EH (cell line): ENCODE measurements around the gene CRTC1.
A peak's percentile ranks its signal among the peaks of the same experiment; 100 is the strongest.

Source experiments
- DNase-seq: peaks from one replicate; pipeline ENCODE4 v3.0.0-alpha.2; 2015; ENCODE audit warnings: low read depth

Gene CRTC1, protein sequence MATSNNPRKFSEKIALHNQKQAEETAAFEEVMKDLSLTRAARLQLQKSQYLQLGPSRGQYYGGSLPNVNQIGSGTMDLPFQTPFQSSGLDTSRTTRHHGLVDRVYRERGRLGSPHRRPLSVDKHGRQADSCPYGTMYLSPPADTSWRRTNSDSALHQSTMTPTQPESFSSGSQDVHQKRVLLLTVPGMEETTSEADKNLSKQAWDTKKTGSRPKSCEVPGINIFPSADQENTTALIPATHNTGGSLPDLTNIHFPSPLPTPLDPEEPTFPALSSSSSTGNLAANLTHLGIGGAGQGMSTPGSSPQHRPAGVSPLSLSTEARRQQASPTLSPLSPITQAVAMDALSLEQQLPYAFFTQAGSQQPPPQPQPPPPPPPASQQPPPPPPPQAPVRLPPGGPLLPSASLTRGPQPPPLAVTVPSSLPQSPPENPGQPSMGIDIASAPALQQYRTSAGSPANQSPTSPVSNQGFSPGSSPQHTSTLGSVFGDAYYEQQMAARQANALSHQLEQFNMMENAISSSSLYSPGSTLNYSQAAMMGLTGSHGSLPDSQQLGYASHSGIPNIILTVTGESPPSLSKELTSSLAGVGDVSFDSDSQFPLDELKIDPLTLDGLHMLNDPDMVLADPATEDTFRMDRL

DNA sequence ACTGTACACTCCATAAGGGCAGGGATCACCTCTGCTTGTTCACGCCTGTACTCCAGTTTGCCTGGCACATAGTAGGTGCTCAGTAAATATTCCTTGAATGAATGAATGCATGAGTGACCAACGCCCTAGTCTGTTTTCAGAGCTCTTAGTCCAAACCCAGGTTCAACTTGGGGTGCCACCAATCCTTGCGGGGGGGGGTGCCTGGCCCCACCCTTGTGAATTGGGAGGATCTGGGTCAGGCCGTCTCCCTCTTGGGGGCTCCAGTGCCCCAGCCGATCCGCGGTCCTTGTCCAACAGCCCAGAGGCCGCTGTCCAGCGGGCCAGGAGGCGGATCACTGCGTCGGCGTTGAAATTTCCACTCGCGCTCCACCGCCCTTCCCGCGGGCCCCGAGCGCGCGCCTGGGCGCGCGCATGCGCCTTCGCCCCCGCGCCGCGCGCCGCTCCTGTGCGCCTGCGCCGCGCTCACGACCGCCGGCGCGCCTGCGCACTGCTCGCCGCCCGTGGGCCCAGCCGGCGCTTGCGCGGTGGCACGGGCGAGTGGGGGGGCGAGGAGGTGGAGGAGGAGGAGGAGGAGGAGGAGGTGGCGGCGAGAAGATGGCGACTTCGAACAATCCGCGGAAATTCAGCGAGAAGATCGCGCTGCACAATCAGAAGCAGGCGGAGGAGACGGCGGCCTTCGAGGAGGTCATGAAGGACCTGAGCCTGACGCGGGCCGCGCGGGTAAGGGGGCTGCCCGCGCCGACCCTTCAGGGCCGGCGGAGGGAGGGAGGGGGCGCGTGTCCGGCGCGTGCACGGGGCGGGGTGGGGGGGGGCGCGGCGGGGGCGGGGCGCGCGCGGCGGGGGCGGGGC lies at the start of gene CRTC1:
TSS of gene CRTC1 (plus strand) at position 572 of the 849 bp plus-strand sequence. CDS start at position 595, 23 bp downstream.
- peak; percentile 88 for DNase-seq

DNA sequence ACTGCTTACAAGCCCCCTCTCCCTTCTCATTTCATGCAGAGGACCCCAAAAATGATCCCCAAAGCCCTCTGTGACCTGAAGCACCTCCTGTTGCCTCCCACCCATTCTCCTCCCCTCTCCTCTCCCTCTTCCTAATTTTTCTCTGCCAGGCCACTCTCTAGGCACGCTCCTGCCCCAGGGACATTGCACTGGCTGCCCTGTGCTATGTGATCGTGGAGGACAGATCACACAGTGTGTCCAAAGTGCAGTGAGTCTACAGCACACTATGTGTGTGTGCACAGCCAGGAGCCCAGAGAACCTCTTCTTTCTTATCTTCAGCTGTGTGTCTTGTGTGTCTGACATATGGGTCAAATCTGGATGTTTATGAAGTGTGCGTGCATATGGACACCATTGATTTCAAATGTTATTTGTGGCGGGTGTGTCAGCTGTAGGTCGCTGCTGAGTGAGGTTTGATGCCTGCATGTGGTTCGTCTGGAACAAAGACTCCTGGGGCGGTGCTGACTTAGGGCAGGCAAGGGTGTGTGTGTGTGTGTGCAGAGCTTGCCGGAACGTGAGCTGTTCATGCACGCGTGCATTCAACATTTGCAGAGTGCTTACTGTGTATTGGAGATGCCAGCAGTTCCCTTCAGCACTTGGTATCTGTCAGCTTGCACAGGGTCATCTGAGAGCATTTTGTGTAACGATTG lies 48.7 kb upstream of the CRTC1 start:
- DNase-seq: peak; percentile 34

DNA sequence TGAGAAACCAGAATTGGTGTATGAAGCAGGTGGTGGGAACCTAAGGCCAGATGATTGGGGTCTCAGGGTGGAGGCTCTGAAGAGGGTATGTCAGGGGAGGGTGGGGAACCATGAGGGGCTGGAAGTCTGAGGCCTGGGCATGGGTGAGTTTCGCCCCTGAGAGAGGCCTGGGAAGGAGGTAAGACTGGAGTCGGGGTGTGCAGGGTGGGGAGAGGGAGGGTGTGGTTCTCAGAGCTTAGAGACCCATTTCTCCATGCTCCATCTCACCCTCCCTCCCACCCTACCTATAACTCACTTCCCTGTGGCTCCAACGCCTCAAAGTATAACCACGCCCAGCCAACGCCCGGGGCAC lies 47.7 kb upstream of the CRTC1 start:
- DNase-seq: no peak

DNA sequence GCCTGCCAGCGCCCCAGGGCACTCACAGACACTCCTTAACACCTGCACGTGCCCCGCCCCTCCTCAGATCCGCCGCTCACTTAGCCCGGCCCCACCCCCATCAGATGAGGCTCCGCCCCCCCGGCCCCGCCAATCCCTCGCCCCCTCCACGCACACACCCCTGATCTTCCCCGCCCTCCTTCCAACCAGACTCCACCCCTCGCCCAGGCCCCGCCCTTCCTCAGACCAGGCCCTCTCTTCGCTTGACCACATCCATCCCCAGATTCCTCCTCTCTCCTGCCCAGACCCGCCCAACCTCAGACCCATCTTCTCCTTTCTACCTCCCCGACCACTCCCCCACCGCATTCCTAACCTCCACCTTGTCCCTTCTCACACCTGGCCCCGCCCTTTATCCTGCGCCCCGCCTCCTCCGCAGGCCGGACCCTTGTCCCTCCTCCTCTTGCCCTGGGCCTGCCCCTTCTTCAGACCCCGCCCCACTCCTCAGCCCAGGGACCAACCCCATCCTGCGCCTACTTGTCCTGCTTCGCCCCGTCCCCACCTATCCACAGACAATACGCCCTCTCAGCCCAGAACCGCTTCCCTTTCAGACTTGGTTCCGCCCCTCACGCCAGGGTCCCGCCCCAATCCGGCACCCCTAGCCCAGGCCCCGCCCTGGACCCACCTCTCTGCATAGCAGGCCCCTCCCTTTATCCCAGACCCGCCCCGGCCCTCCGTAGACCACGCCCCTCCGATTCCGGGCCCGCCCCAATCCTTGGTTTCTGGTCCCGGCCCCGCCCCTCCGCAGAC lies 47.1 kb upstream of the CRTC1 start:
- peak; percentile 95 for DNase-seq

DNA sequence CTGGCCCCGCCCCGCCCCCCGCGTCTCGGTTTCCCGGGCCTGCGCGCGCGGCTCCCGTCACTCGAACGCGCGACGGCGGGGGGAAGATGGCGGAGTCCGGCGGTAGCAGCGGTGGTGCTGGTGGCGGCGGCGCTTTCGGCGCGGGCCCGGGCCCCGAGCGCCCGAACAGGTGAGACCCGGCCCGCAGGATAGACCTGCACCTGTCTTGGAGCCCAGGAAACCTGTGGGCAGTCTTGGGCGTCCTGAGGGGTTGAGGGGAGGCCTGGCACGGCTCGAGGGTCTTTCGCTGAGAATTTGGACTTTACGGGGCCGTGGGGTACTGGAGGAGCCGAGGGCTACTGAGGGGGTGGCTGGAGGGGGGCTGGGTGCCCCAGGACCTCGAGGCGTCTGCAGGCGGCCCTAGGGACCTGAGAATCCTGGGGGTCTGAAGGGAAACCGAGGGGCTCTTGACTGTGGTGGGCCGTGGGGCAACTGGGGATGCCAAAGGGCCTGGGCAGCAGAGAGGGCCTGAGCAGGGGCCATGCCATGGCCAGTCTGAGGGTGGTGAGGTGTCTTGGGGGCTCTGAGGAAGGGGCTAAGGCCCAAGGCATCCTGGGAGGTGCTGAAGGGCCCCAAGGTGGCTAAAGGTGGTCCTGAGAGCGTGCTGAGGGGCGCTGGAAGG lies 46.4 kb upstream of the CRTC1 start, which contains the start of gene KLHL26:
TSS of gene KLHL26 (plus strand) at position 60 of the 661 bp plus-strand sequence. CDS start at position 87, 27 bp downstream.
- DNase-seq: no peak

DNA sequence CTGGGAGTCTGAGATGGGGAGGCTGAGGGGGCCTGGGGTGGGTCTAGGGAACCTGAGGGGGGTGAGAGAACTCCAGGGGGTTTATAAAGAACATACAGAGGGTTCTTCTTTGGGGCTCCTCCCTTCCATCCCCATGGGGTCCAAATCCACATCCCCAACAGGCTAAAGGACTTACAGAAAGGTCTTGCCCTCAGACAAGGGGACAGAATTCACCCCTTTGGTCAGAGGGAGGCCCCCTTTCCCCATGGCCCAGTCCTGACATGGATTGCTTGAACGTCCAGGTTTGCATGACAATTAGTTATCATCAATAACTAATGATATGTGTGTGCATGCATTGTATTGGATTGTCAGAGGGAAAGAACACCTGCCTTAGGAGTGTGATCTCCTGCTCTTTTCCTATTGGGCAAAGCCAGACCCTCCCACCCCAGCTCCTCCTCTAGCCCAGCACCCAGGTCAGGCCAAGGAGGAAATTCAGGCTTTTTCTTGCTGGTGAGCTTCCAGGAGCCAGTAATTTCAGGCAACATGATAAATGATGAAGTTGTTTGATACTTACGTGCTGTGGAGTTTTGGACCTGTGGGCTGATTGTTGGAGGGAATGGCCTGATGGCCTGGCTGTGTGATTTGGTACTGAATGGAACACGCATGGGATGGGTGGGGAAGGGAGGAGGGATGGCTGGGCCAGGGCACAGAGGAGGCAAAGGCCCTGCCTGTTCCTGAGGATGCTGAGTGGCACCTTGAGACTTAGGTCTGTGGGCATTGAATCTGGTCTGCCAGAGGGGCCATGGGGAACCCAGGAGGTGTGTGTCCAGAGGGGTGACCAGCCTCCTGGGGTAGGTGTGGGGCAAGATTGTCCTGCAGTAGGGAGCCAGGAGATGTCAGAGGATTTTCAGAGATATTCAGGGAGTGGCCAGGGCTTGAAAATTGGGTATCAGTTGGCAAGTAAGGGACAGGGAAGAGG lies 45.5 kb upstream of the CRTC1 start:
- no peak for DNase-seq

DNA sequence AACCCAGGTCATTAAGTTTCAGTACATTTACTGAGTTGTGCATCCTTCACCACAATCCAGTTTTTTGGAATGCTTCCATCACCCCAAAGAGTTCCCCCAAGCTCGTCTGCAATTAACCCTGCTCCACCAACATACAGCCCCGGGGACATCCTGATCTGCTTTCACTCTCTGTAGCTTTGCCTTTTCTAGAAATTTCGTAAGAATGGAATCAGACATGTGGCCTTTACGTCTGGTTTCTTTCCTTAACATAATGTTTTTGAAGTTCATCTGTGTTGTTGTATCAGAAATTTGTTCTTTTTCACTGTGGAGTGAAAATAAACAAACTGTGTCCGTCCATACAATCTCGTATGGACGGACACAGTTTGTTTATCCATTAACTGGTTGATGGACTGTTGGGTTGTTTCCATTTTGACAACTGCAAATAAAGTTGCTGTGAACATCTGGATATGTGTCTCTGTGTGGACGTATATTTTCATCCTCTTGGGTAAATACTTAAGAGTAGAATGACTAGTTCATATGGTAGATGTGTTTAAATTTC lies 43.7 kb upstream of the CRTC1 start:
- DNase-seq: no peak

DNA sequence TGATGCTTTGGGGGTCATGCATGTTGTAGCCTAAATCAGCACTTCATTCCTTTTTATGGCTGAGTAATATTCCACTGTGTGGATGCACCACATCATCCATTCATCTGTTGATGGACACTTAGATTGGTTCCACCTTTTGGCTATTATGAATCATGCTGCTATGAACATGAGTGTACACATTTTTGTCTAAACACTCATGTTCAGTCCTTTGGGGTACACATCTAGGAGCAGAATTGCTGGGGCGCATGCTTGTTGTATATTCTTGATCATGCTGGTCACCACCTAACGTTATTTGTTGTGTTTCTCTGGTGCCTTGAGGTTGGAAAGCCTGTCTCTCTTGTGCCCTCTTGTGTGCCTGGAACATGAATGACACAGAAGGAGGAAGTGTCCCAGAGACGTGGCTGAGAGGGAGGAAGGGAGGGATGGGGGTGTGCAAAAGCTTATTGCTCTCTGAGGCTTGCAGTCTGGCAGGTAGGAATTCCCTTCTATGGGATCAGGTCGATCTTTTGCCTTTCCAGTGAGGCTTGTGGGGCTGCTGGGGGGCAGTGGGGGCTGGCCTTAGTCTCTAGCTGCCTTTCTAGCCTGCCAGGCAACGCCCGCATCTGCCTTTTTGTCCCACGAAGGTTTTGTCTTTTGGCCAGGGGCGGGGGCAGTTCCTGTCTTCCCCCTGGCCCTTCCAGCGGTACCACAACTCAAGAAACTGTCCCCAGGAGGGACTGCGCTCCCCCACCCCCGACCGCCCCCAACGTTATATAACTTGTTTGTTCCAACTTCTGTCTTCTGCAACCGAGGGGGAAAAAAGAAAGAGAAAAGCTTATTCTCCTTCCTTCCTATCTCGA lies 39.1 kb upstream of the CRTC1 start:
- no peak for DNase-seq

DNA sequence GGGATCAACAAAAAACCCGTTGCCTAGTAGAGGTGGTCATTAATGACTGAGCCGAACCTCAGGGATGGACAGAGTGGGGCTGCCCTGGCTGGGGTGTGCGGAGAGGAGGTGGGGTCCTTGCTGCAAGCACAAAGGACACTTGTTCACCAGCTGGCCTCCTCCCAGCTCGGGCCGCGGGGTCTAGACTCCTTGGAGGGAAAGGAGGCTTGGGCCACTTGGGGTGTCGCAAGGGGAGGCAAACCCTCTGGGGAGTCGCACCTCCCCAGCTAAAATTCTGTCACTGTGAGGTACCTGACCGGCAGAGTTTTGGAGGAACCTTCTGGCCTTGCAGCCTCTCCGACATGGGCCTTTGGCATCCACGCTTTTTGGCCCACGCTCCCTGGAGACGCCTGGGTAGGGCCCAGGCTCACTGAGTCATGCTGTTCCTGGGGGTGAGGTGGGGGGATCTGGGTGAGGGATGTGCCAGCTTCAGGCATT lies 38.4 kb upstream of the CRTC1 start:
- DNase-seq: no peak

DNA sequence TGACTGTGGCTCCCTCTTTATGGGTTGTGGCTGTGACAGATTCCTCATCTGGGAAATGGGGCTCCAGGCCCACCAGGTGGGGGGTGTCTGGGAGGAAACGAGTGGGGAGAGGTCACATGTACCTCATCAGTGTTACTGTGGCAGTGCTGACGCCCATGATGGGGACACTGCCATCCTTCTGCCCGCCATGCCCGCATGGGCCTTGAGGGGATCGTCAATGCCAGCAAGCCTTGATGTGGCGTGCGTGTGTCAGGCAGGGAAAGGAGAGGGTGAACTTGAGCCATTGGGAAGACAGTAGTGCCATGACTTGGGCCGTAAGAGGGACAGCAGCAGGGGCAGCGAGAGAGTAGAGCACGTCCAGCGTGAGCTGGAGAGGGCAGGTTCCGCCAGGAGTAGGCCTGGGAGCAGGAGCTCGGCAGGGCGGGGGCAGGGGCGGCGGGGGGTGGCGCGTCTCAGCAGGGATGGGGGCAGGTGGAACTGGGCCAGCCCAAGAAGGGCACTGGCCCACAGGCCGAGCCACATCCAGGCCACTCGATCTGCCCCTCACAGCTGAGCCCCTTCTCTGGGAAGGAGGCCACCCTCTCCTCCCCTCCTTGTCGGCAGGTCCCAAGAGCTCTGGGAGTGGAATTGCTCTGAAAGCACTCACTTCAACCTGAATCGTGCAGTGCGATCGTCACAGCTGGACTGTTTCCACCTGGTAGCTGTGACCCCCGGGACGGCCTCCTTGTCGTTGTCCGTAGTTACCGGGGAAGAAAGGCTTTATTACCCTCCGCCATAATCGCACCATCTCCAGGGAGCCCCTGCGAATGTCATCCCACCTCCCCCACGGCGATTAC lies 36.7 kb upstream of the CRTC1 start:
- no peak for DNase-seq

DNA sequence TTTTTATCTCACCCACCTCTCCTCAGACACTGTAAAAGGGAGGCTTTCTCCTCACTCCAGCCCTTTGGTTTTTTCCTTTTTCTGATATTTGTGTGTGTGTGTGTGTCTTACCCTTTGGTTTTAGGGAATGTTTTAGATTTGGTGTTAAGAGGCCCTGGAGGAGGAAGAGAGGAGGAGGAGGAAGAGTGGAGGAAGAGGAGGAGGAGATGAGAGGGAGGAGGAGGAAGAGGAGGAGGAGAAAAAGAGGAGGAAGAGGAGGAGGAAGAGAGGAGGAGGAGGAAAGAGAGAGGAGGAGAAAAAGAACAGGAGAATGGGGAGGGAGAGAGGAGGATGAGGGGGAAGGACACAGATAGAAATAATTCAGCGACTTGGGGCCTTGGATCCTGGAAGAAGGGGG lies 36.1 kb upstream of the CRTC1 start:
- no peak for DNase-seq

DNA sequence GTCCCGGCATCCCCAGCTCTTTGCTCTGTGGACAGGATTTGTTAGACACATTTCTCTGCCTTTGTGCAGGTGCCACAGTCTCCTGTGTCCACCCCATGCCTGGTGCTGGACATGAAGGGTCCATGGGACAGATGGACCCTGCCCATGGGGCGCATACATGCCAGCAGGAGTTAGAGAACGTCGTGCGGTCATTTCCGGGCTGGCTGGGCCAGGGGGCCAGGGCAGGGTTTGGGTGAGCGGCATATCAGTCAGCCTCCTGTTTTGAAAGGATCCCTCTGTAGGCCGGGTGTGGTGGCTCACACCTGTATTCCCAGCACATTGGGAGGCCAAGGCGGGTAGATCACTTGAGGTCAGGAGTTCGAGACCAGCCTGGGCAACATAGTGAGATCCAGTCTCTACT lies 35.7 kb upstream of the CRTC1 start:
- no peak for DNase-seq

DNA sequence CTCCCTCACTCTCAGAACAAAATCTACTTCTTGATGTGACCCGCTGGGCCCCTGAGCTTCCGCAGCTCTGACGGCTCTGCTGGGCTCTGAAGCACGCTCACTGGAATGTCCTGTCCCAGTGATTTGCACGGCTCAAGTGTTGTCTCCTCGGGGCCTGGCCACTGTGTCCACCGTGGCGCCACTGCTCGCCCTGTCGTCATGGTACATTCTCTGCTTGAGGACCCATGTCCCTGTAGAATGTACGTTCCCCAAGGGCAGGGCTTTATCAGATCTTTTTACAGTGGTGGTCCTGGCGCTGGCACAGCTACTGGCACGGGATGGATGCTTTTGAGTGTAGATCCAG lies 34.5 kb upstream of the CRTC1 start:
- peak; percentile 51 for DNase-seq

DNA sequence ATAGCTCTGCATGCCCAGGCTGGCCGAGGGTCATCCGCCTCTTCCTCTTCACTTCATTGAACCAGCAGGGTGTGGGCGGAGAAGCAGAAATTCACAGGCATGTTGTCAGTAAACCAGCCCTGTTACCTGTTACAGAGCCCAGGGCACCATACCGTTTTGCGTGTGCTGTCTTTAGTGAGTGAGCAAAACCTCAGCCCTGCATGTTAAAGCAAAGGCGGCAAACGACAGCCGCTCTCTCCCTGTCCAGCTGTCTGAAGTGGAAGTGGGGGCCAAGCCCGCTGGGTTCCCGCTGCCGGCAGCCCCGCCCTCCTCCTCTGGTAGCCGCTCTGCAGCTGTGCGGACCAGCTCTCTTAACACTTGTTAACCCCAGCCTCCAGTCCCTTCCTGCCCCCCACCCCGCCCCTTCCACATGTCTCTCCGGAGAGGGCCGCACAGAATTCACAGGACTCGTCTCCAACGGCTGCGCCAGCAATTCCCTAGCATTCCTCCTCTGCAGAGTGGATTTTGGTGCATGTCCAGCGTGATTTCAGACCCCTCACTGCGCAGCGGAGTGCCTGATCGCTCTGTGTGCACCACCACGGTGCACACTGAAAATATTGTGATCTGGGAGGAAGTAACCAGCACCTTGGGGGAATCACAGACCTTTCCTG lies 34.0 kb upstream of the CRTC1 start:
- DNase-seq: peak; percentile 63

DNA sequence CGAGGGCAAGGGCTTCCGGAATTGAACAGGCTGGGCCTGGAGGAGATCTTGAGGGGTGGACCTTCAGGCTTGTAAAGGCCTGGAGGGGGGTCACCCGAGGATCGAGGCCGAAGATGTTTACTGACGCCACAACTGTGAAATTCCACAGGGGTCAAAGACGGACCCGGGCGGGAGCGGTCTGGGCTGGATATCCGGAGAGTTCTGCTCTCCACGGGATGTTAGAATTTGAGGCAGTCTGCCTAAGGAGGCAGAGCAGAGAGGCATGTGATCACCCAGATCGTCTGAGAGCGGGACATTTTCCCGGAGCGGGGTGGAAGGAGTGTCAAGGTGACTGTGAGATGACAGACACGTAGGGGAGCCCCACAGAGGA lies 33.5 kb upstream of the CRTC1 start:
- peak; percentile 72 for DNase-seq

DNA sequence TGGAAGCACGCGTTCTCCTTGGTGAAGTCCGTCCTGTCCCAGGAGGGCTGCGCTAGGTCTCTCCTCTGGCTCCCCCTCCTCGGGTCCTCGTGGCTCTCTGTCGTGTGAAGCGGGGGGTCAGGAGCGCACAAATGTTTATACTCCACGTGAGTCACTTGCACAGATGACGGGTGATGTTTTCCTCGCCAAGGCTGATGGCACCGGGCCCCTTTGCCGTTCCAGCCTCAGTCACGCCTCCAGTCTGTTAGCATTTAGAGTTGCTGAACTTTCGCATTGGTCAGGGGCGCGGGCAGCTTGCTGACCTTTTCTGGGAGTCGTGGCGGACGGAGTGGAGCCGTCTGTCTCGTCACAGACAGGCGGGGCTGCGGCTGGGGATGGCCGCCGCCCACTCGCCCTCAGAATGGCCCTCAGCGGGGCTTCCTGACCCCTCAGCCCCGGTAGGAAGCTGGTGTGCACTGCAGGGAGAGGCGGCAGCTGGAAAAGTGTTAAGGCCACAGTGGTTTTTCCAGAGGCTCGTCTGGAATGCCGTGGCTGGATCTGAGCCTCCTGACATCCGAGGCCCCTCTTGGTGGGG lies 32.9 kb upstream of the CRTC1 start:
- DNase-seq: peak; percentile 89

DNA sequence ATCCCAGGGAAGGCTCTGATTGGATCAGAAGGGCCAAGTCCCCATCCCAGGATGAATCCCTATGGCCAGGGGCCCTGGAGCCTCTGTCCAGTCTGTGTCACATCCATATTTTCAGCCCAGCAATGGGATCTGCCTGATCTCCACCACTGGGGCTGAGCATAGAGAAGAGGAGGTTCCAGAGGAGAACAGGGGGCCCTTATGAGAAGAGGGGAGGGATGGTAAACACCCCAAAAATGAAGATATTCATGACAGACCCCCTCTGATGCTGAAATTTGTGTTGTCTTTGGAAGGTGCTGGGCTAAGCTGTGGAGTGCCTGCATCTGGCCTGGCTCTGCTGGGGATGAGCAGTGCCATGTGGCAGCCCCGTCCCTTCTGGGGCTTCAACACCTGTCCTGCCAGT lies 32.2 kb upstream of the CRTC1 start:
- DNase-seq: no peak
